Islet precursor cell (in vitro differentiated cells): ENCODE data around the gene TSN.
A peak's percentile ranks its signal among the peaks of the same experiment; 100 is the strongest.
"Not testable (repeated sequence)": the region's sequence is repeated elsewhere in the genome, so short reads cannot be mapped to it uniquely, and the experiment has no call there.

Experiments
- DNase-seq: peaks from one replicate; pipeline ENCODE4 v3.0.0-alpha.2; 2018

The TSN gene

GRCh38 chr2:121803503-121803902, 48.1 kb downstream of the TSN start:
- no peak for DNase-seq

- no peak for DNase-seq
Measured at GRCh38 chr2:121804340-121804739, 48.9 kb downstream of the TSN start.

DNA sequence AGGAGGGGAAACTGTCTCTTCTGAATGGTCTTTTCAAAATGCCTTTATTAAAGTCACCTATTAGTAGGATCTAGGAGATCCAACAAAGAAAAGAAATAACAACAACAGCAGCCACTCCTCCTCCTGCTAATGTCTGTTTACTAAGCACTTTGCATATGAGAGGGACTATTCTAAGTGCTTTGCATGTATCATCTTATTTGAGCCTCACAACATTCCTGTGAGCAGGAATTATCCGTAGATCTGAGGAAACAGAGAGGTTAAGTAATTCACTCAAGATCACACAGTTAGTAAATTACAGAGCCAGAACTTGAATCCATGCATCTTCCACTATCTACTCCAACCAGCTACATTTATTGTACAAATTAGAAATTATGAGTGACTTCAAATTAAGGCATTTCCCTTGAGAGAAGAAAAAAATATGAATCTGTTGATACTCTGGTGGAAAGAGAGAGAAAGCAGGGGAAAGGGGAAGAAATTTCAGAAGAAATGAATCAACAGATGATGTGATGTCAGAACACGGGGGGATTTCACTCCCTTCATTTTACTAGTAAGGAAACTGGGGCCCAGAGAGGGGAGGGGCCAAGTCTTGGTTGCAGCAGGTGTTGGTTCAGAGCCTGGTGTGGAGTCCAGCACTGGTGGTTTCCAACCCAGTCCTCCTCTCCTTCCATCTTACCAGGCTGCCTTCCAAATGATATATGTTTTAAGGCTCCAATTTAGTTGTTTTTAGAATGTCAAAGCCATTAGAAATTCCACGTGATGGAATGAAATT, 49.7 kb downstream of the TSN start:
- no peak for DNase-seq

DNA sequence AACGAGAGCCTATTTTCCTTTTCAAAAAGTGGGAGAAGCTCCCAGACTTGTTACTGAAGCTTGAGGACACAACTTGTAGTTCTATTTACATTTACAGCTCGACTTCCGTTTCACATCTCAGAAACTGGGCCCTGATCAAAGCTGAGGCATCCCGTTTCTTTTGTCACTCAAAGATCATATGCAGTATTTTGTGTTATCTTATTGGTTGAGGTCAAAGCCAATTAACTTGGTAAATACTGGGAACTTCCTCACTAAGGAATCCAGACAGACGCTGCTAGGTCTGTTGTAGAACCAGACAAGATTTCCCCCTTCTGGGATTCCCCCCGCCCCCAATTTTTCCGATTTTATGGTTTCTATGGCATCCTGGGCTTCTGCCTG, 50.3 kb downstream of the TSN start:
- no peak for DNase-seq

GRCh38 chr2:121807771-121808170, 52.3 kb downstream of the TSN start:
- not testable (repeated sequence) for DNase-seq

DNA sequence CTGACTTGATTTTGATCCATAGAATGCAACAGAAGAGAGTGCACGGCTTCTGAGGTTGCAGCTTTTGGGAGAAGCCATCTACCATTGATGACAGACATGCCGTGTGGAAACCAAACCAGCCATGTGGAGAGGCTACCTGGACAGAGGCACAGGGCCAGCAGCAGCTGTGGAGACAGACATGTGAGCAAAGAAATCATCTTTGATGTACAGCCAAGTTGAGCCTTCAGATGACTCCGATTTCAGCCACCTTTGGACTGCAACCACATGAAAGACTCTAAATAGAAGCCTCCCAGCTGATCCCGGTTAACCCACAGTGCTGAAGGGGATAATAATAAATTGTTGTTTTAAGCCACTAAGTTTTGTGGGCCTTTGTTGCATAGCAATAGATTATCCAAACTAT, 54.2 kb downstream of the TSN start:
- no peak for DNase-seq

- DNase-seq: peak; percentile 80
Measured at GRCh38 chr2:121810959-121811853, 55.8 kb downstream of the TSN start.

DNA sequence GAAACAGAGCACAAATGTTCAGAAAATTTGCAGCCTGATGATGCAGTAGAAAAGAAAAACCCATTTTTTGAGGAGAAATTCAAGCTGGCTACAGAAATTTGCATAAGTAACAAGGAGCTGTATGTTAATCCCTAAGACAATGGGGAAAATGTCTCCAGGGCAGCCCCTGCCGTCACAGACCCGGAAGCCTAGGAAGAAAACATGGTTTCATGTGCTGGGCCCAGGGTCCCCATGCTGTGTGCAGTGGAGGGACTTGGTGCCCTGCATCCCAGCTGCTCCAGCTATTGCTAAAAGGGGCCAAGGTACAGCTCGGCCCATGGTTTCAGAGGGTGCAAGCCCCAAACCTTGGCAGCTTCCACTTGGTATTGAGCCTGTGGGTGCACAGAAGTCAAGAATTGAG, 57.6 kb downstream of the TSN start:
- not testable (repeated sequence) for DNase-seq

- no peak for DNase-seq
Measured at GRCh38 chr2:121815216-121815615, 59.8 kb downstream of the TSN start.

DNA sequence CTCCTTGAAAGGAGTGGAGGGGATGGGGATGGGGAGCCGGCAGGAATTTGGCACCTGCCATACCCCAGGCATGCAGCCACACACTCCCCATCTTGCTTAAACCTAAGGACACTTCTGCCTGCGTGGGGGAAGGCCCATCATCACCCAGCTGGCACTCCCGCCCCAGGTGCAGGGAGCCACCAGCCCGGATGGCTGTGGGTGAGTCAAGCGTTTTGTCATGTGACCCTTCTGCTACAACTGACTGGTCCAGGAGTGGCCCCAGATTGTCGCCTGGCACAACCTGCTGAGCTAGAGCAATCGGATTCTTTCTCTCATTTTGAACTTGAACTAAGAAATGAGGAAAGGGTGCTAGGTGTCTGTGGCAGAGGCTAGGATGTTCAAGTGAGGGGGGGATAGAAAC, 61.3 kb downstream of the TSN start:
- DNase-seq: no peak

- not testable (repeated sequence) for DNase-seq
Measured at GRCh38 chr2:121817304-121817703, 61.9 kb downstream of the TSN start.
